ENCODE data around the gene PTPRN2.

PTPRN2 gene

DNA sequence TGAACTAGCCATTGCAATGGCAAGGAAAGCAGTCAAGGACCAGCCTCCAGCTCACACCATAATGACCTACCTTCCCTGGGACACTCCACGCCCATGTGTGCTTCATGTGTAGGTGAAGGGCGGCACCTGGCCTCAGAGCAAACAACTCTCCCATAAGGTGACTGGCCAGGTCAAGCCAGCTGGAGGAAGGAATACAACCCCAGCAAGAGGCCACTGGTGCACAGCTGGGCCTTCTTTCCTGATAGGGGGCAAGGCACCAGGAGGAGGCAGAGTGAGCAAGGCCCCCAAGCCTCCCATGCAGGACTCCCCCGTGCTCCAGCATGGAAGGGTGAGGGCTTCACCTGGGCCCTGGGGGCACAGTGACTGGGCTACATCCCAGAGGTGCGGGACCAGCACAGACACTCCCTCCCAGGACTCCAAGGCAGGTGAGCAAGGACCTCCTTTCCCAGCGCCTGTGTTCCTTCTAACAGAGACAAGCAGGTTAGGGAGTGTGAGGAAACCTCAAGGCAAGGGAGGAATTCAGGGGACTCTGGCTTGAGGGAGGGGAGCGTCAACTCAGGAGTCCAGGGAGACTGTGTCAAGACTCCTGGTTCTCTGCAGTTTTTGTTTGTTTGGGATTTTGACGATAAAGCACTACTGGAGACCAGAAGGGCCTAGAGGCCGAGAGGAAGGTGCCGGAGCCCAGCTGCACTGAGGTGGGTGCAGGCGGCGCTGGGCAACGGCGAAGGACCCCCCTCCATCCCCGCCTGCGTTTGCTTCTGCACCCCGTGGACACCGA is 1.7 kb downstream of the PTPRN2 start:
- Histone ChIP-seq H3K4me1 (ENCODE audit: control insufficient read depth, low read depth, low read length) (no peaks in the 10 kb centered on the region), H3K23ac (ENCODE audit: low read length) (no peak overlapping the region), H3K27me3 (ENCODE audit: insufficient read depth, low read length, poor library complexity) (peaks cover 30% of the 10 kb centered on the region), H3K4me2 (ENCODE audit: low read length) (no peak overlapping the region), H2AK5ac (ENCODE audit: low read length) (no peak overlapping the region), H3K4me3 (ENCODE audit: low read length) (no peak overlapping the region), H3K9ac (ENCODE audit: low read length) (no peak overlapping the region), H3K79me1 (ENCODE audit: low read length) (no peaks in the 10 kb centered on the region), H3K56ac (ENCODE audit: low read length) (no peak overlapping the region), H3K36me3 (ENCODE audit: control insufficient read depth, insufficient read depth, low read length) (no peaks in the 10 kb centered on the region), H4K8ac (ENCODE audit: low read depth, low read length) (no peak overlapping the region), H2BK5ac (ENCODE audit: low read length) (no peak overlapping the region), H3K27ac (ENCODE audit: low read depth, low read length) (no peak overlapping the region), H2BK15ac (replicated peaks; ENCODE audit: low read depth) (no peak overlapping the region), H3K79me2 (ENCODE audit: control insufficient read depth, insufficient read depth, low read length) (no peaks in the 10 kb centered on the region), H3K18ac (ENCODE audit: low read length) (no peak overlapping the region), H4K5ac (ENCODE audit: low read length) (no peak overlapping the region), H2BK120ac (ENCODE audit: low read depth, low read length) (no peak overlapping the region), H3K4ac (ENCODE audit: low read depth, low read length) (no peak overlapping the region)
- WGBS (ENCODE audit: extremely low coverage, insufficient coverage, low lambda C conversion rate): no CpG with 5 or more reads among the region's 17 CpGs
- DNase-seq: no peak

DNA sequence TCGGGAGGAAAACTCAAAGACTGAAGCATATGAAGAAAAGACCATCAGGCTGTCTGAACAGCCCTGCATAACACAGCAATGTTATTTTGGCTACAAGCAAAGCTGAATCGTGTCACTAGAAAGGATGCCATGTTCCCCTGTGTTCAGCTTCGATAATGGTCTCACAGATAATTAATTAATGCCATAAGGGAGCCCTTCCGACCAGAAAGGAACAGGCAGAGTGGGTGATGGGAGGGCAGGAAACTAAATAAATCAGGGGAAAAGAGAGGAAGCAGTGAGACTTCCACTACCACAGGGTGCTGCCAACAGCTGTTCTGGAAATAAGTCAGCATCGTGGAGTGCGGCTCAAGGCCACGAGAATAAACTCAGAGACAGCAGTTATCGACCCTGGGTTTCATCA is 3.2 kb downstream of the PTPRN2 start:
- H3K79me2 ChIP-seq (ENCODE audit: control insufficient read depth, insufficient read depth, low read length): no peaks in the 10 kb centered on the region
- no peak overlapping the region for H3K4me3 ChIP-seq (ENCODE audit: low read length)
- H3K27ac ChIP-seq (ENCODE audit: low read depth, low read length): no peak overlapping the region

DNA sequence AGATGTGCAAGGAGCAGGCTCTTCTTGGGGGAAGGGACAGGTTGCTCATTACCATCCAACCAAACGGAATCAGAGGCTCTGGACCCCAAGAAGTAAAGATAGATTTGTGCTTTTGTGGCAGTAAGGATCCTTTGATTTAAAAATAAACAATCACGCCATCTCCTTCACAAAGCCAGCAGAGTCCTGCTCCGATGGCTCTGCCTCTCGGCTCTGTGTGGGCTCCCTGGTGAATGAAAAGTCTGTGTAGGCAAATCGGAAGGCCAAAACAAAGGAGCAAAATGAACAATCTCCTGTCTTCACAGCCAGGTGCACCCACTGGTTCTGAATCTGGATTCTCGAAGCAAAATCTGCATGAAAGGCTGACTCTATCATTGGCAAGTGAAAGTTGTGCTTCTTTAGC is 3.8 kb downstream of the PTPRN2 start:
- H3K79me2 ChIP-seq (ENCODE audit: control insufficient read depth, insufficient read depth, low read length): no peaks in the 10 kb centered on the region
- no peak overlapping the region for H3K4me3 ChIP-seq (ENCODE audit: low read length)
- WGBS (ENCODE audit: extremely low coverage, insufficient coverage, low lambda C conversion rate): no CpG with 5 or more reads among the region's 6 CpGs
- no peak overlapping the region for H4K8ac ChIP-seq (ENCODE audit: low read depth, low read length)
- H2AK5ac ChIP-seq (ENCODE audit: low read length): no peak overlapping the region
- no peak overlapping the region for H3K27ac ChIP-seq (ENCODE audit: low read depth, low read length)
- no peak overlapping the region for H4K5ac ChIP-seq (ENCODE audit: low read length)
- no peaks in the 10 kb centered on the region for H3K4me1 ChIP-seq (ENCODE audit: control insufficient read depth, low read depth, low read length)
- H3K36me3 ChIP-seq (ENCODE audit: control insufficient read depth, insufficient read depth, low read length): no peaks in the 10 kb centered on the region
- H2BK5ac ChIP-seq (ENCODE audit: low read length): no peak overlapping the region
- no peak overlapping the region for H2BK120ac ChIP-seq (ENCODE audit: low read depth, low read length)
- no peak overlapping the region for H2BK15ac ChIP-seq (replicated peaks; ENCODE audit: low read depth)
- DNase-seq: no peak
- H3K56ac ChIP-seq (ENCODE audit: low read length): no peak overlapping the region
- no peak overlapping the region for H3K4me2 ChIP-seq (ENCODE audit: low read length)
- H3K18ac ChIP-seq (ENCODE audit: low read length): no peak overlapping the region
- no peak overlapping the region for H3K4ac ChIP-seq (ENCODE audit: low read depth, low read length)
- H3K27me3 ChIP-seq (ENCODE audit: insufficient read depth, low read length, poor library complexity): peaks cover 20% of the 10 kb centered on the region
- no peak overlapping the region for H3K23ac ChIP-seq (ENCODE audit: low read length)
- no peaks in the 10 kb centered on the region for H3K79me1 ChIP-seq (ENCODE audit: low read length)
- no peak overlapping the region for H3K9ac ChIP-seq (ENCODE audit: low read length)

More for the DNA sequence above, 3.2 kb downstream of the PTPRN2 start:
- Histone ChIP-seq H3K4ac (ENCODE audit: low read depth, low read length) (no peak overlapping the region), H2BK5ac (ENCODE audit: low read length) (no peak overlapping the region), H2BK120ac (ENCODE audit: low read depth, low read length) (no peak overlapping the region), H3K4me2 (ENCODE audit: low read length) (no peak overlapping the region), H2BK15ac (replicated peaks; ENCODE audit: low read depth) (no peak overlapping the region), H3K56ac (ENCODE audit: low read length) (no peak overlapping the region), H3K79me1 (ENCODE audit: low read length) (no peaks in the 10 kb centered on the region), H4K5ac (ENCODE audit: low read length) (no peak overlapping the region), H3K36me3 (ENCODE audit: control insufficient read depth, insufficient read depth, low read length) (no peaks in the 10 kb centered on the region), H3K9ac (ENCODE audit: low read length) (no peak overlapping the region), H3K4me1 (ENCODE audit: control insufficient read depth, low read depth, low read length) (no peaks in the 10 kb centered on the region), H3K18ac (ENCODE audit: low read length) (no peak overlapping the region), H2AK5ac (ENCODE audit: low read length) (no peak overlapping the region), H3K27me3 (ENCODE audit: insufficient read depth, low read length, poor library complexity) (peaks cover 24% of the 10 kb centered on the region), H3K23ac (ENCODE audit: low read length) (no peak overlapping the region), H4K8ac (ENCODE audit: low read depth, low read length) (no peak overlapping the region)
- DNase-seq: no peak
- WGBS (ENCODE audit: extremely low coverage, insufficient coverage, low lambda C conversion rate): no CpG with 5 or more reads among the region's 8 CpGs

DNA sequence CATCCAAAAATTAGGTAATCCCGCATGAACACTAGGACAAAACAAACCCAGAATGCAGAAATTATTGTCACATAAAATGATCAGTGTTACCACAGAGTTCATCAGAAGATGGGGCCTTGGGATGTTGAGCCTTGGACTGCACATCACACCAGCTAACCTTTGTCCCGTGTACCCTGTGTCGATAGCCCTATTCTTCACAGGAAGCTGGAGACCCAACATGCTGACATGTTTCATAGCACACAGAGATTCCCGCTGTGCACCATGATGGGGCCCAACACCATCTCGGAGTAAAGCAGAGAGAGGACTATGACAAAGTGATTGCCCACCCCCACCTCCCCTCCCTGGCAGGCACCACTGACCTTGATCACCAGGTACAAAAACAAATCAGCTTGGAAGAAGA is 4.5 kb downstream of the PTPRN2 start:
- H3K4me2 ChIP-seq (ENCODE audit: low read length): no peak overlapping the region
- H3K56ac ChIP-seq (ENCODE audit: low read length): no peak overlapping the region
- H3K27ac ChIP-seq (ENCODE audit: low read depth, low read length): no peak overlapping the region
- H3K9ac ChIP-seq (ENCODE audit: low read length): no peak overlapping the region
- no peak overlapping the region for H4K8ac ChIP-seq (ENCODE audit: low read depth, low read length)
- H3K18ac ChIP-seq (ENCODE audit: low read length): no peak overlapping the region
- H3K79me1 ChIP-seq (ENCODE audit: low read length): no peaks in the 10 kb centered on the region
- H3K27me3 ChIP-seq (ENCODE audit: insufficient read depth, low read length, poor library complexity): peaks cover 14% of the 10 kb centered on the region
- no peak overlapping the region for H2BK120ac ChIP-seq (ENCODE audit: low read depth, low read length)
- H3K79me2 ChIP-seq (ENCODE audit: control insufficient read depth, insufficient read depth, low read length): no peaks in the 10 kb centered on the region
- H2AK5ac ChIP-seq (ENCODE audit: low read length): no peak overlapping the region
- H3K23ac ChIP-seq (ENCODE audit: low read length): no peak overlapping the region
- no CpG with 5 or more reads among the region's 5 CpGs for WGBS (ENCODE audit: extremely low coverage, insufficient coverage, low lambda C conversion rate)
- H3K4me3 ChIP-seq (ENCODE audit: low read length): no peak overlapping the region
- H3K4me1 ChIP-seq (ENCODE audit: control insufficient read depth, low read depth, low read length): no peaks in the 10 kb centered on the region
- H3K36me3 ChIP-seq (ENCODE audit: control insufficient read depth, insufficient read depth, low read length): no peaks in the 10 kb centered on the region
- no peak overlapping the region for H3K4ac ChIP-seq (ENCODE audit: low read depth, low read length)
- no peak overlapping the region for H4K5ac ChIP-seq (ENCODE audit: low read length)
- no peak for DNase-seq
- no peak overlapping the region for H2BK5ac ChIP-seq (ENCODE audit: low read length)
- no peak overlapping the region for H2BK15ac ChIP-seq (replicated peaks; ENCODE audit: low read depth)

DNA sequence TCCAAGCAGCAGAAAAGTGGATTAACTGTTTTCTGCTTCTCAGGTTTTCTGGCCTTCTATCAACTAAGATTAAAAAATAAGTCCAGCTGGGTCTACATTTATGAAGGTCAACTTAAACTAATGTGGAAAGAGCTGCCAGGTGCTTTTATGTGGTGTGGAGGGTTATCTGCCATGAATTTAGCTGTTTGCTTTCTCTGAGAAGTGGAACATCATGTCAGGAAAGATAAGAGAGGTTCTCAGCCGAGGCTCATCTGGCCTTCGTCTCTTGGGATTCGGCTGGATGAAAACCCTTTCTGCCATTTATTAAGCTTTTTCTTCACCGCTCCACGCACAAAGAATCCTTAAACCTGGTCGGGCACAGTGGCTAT is 5.5 kb downstream of the PTPRN2 start:
- Histone ChIP-seq H3K27ac (ENCODE audit: low read depth, low read length) (no peak overlapping the region), H4K5ac (ENCODE audit: low read length) (no peak overlapping the region), H3K27me3 (ENCODE audit: insufficient read depth, low read length, poor library complexity) (peaks cover 13% of the 10 kb centered on the region), H3K9ac (ENCODE audit: low read length) (no peak overlapping the region), H2BK120ac (ENCODE audit: low read depth, low read length) (no peak overlapping the region), H2AK5ac (ENCODE audit: low read length) (no peak overlapping the region), H3K4me1 (ENCODE audit: control insufficient read depth, low read depth, low read length) (no peaks in the 10 kb centered on the region), H3K79me2 (ENCODE audit: control insufficient read depth, insufficient read depth, low read length) (no peaks in the 10 kb centered on the region), H3K4ac (ENCODE audit: low read depth, low read length) (no peak overlapping the region), H2BK15ac (replicated peaks; ENCODE audit: low read depth) (no peak overlapping the region), H3K36me3 (ENCODE audit: control insufficient read depth, insufficient read depth, low read length) (no peaks in the 10 kb centered on the region), H3K79me1 (ENCODE audit: low read length) (no peaks in the 10 kb centered on the region), H3K18ac (ENCODE audit: low read length) (no peak overlapping the region), H3K23ac (ENCODE audit: low read length) (no peak overlapping the region), H2BK5ac (ENCODE audit: low read length) (no peak overlapping the region), H3K4me2 (ENCODE audit: low read length) (no peak overlapping the region), H3K56ac (ENCODE audit: low read length) (no peak overlapping the region), H3K4me3 (ENCODE audit: low read length) (no peak overlapping the region), H4K8ac (ENCODE audit: low read depth, low read length) (no peak overlapping the region)
- DNase-seq: no peak
- WGBS (ENCODE audit: extremely low coverage, insufficient coverage, low lambda C conversion rate): no CpG with 5 or more reads among the region's 6 CpGs
